A549 (cell line): ENCODE results near the gene SIGLEC8. TPM values are rescaled to one million over a fixed set of nuclear protein-coding genes. Genes with fewer than 3 reads are reported as not detected.
"Not testable (repeated sequence)": the region's sequence is repeated elsewhere in the genome, so short reads cannot be mapped to it uniquely, and the experiment has no call there.

Experiments used
- ATAC-seq, 2 experiments: fragments of 200-7000 bp in 1 of 2; fragments of >200 bp in 1 of 2; cut with Nextera tagmentation in 1 of 2; cut with Tn5 transposase in 1 of 2; 3 replicates each; pipeline versions ENCODE4 v1.8.0 to v1.9.1; 2018 to 2020; ENCODE audit warnings: mild to moderate bottlenecking in 1 of 2, moderate library complexity in 1 of 2
- CTCF ChIA-PET: fragments of 300-600 bp; sonication (Branson Sonifier 250); formaldehyde crosslinking; extraction: SDS; loops from one replicate; lab custom pipeline; 2021; ENCODE audit warnings: antibody characterized with exemption, inconsistent platforms; lab: Yijun Ruan, JAX
- POLR2A ChIA-PET: fragments of 350-600 bp; formaldehyde crosslinking; extraction: SDS; loops from one replicate; lab custom pipeline; 2021; ENCODE audit warnings: antibody characterized with exemption, inconsistent platforms; lab: Yijun Ruan, JAX
- DNase-seq, 2 experiments: peaks; one replicate each; pipeline versions ENCODE4 v3.0.0 to v3.0.0-alpha.2; 2011 to 2016; ENCODE audit warnings: low read depth in 1 of 2, low spot score in 1 of 2
- FAIRE-seq: peaks from 2 replicates; lab custom pipeline; 2011; peaks lifted over from hg19 to GRCh38; lab: Jason Lieb, UNC
- H3K27ac ChIP-seq, 2 experiments: fragments of >200 bp; sonication (Bioruptor Twin); formaldehyde crosslinking; 3 replicates each; pipeline ENCODE4 v1.5.1; 2016 to 2017
- H3K4me1 ChIP-seq: fragments of >200 bp; sonication (Bioruptor Twin); formaldehyde crosslinking; 3 replicates; pipeline ENCODE4 v1.6.1; 2016
- H3K4me2 ChIP-seq: fragments of >200 bp; sonication (Bioruptor Twin); formaldehyde crosslinking; 3 replicates; pipeline ENCODE4 v1.6.1; 2016
- H3K4me3 ChIP-seq: fragments of >200 bp; sonication (Bioruptor Twin); formaldehyde crosslinking; 3 replicates; pipeline ENCODE4 v1.5.1; 2016
- H3K9me3 ChIP-seq: fragments of >200 bp; sonication (Bioruptor Twin); formaldehyde crosslinking; 3 replicates; pipeline ENCODE4 v1.6.1; 2016
- E2F6 ChIP-seq: IDR thresholded peaks from 2 replicates; pipeline ENCODE4 v1.6.1; 2012; ENCODE audit warnings: low read depth, borderline replicate concordance
- FOXS1 ChIP-seq: fragments of 250-450 bp; sonication (Bioruptor Pico); IDR thresholded peaks from 2 replicates; pipeline ENCODE4 v1.5.0; 2020; ENCODE audit warnings: mild to moderate bottlenecking, moderate library complexity
- HDAC2 ChIP-seq: fragments of 200-600 bp; sonication (generic); IDR thresholded peaks from 2 replicates; pipeline ENCODE4 v1.6.1; 2016
- HOXB5 ChIP-seq: fragments of 250-450 bp; sonication (Bioruptor Pico); IDR thresholded peaks from 2 replicates; pipeline ENCODE4 v1.5.0; 2020; ENCODE audit warnings: mild to moderate bottlenecking, moderate library complexity
- MAFK ChIP-seq: fragments of 450-650 bp; IDR thresholded peaks from 2 replicates; pipeline ENCODE4 v1.6.1; 2014; ENCODE audit not compliant: partially characterized antibody
- MAZ ChIP-seq: fragments of 150-350 bp; IDR thresholded peaks from 2 replicates; pipeline ENCODE4 v1.6.1; 2014; ENCODE audit warnings: antibody characterized with exemption, low read depth, low read length, borderline replicate concordance
- NFE2L2 ChIP-seq: fragments of 150-350 bp; conservative IDR thresholded peaks from 2 replicates; pipeline ENCODE4 v1.6.1; 2014; ENCODE audit warnings: low read length
- POLR2A ChIP-seq: IDR thresholded peaks from 2 replicates; pipeline ENCODE4 v1.6.1; 2012; ENCODE audit warnings: mild to moderate bottlenecking, low read length
- RCOR1 ChIP-seq: fragments of 150-350 bp; IDR thresholded peaks from 2 replicates; pipeline ENCODE4 v1.6.1; 2014; ENCODE audit warnings: antibody characterized with exemption, low read length, low read depth
- RFX5 ChIP-seq: fragments of 450-650 bp; IDR thresholded peaks from 2 replicates; pipeline ENCODE4 v1.7.1; 2014; ENCODE audit warnings: antibody characterized with exemption, mild to moderate bottlenecking, moderate library complexity
- RNF2 ChIP-seq: fragments of 200-600 bp; sonication (generic); IDR thresholded peaks from 2 replicates; pipeline ENCODE4 v1.6.1; 2016; ENCODE audit warnings: low read depth, mild to moderate bottlenecking, antibody characterized with exemption, moderate library complexity, borderline replicate concordance
- TFCP2L1 ChIP-seq: fragments of 250-450 bp; sonication (Bioruptor Pico); IDR thresholded peaks from 2 replicates; pipeline ENCODE4 v1.5.0; 2021; ENCODE audit warnings: mild to moderate bottlenecking
- TP53 ChIP-seq: fragments of 250-450 bp; sonication (Bioruptor Pico); IDR thresholded peaks from 2 replicates; pipeline ENCODE4 v1.5.0; 2021; ENCODE audit warnings: mild to moderate bottlenecking, moderate library complexity
- USF2 ChIP-seq: fragments of 450-650 bp; IDR thresholded peaks from 2 replicates; pipeline ENCODE4 v1.6.1; 2014; ENCODE audit warnings: antibody characterized with exemption
- ZC3H11A ChIP-seq: fragments of 450-650 bp; IDR thresholded peaks from 2 replicates; pipeline ENCODE4 v1.6.1; 2014; ENCODE audit warnings: antibody characterized with exemption, mild to moderate bottlenecking
- ZNF302 ChIP-seq: fragments of 250-450 bp; sonication (Bioruptor Pico); IDR thresholded peaks from 2 replicates; pipeline ENCODE4 v1.9.0; 2021; ENCODE audit warnings: inconsistent platforms, mild to moderate bottlenecking, moderate library complexity
- ZSCAN20 ChIP-seq: fragments of 250-450 bp; sonication (Bioruptor Pico); IDR thresholded peaks from 2 replicates; pipeline ENCODE4 v1.8.0; 2022; ENCODE audit warnings: mild to moderate bottlenecking, moderate library complexity
- WGBS: methylation state at CpG from one replicate; pipeline ENCODE4 v1.1.6; 2017; ENCODE audit errors: missing lambda C conversion rate; 5-methylcytosine and 5-hydroxymethylcytosine counted together
- polyA plus RNA-seq, 4 experiments: library from polyadenylated mRNA; depleted of rRNA in 3 of 4; stranded (reverse); fragments of >200 nt; fragmentation: RNase III in 1 of 4; extraction: RNeasy Plus Mini Kit Qiagen cat#74134 plus additional on column Dnase treatment in 1 of 4; gene quantifications; 2 replicates in 3 of 4; 3 replicates in 1 of 4; pipeline ENCODE4 v1.2.3, GENCODE V29; 2011 to 2017
- TF ChIP-seq, protein P1 (sequence below): fragments of >200 bp; sonication (Bioruptor Twin); formaldehyde crosslinking; IDR thresholded peaks from 2 replicates; pipeline ENCODE4 v1.6.1; 2016
- TF ChIP-seq, protein P2 (sequence below): IDR thresholded peaks from 2 replicates; pipeline ENCODE4 v1.6.1; 2012

SIGLEC8 gene
- polyA plus RNA-seq, 2 of the 4 experiments (the other 2 are of a cell fraction), result not detected

DNA sequence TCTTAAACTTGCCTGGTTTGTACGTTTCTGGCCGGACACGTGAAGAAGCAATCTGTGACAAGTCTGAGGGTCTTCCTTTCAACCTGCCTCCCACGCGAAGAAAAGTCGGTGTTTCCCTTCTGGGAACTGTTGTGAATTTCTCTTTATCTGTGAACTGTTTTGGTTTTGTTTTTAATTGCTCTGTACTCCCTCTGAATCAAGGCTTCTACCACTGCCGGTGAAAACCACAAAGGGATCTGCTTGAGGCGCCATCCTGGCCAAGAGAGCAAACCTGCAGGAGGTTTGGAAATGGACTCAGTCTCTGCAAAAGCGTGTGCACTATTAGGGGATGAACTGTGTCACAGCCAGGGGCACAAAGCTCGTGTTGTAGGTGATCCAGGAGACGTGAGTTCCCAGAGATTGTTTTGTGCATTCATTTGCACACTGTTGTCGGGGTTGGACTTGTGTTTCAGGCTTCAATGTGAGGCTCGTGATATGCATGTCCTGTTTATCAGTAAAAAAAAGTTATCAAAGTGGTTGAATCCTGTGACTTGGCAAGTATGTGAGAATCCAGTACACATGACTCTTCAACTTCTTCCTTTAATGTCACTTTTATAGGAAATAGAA is 9.7 kb downstream of the SIGLEC8 start:
- H3K9me3 ChIP-seq, result peaks cover 13% of the 10 kb centered on the region; the same call in 2 of the 3 replicates
- FAIRE-seq (no peak), ATAC-seq (no peak), DNase-seq (no peak)
- ChIA-PET CTCF (interaction anchor here (1.1 to 1.8 kb wide), 2 partner anchors 24 to 27 kb away, joined by 3 to 7 read pairs; no protein-coding TSS in a partner anchor), POLR2A (no interaction called here)
- no peak overlapping the region for H3K4me2 ChIP-seq
- no peak overlapping the region for H3K27ac ChIP-seq
- H3K4me1 ChIP-seq, result no peaks in the 10 kb centered on the region
- H3K4me3 ChIP-seq, result no peak overlapping the region
- 20% methylated on average over 13 of the region's 13 CpGs for WGBS
- TF ChIP-seq MAZ (no peak), E2F6 (no peak), RNF2 (no peak), ZSCAN20 (CRISPR knock-in tag) (no peak), RCOR1 (no peak), HOXB5 (CRISPR knock-in tag) (no peak), HDAC2 (no peak)
- TF ChIP-seq, protein P1, sequence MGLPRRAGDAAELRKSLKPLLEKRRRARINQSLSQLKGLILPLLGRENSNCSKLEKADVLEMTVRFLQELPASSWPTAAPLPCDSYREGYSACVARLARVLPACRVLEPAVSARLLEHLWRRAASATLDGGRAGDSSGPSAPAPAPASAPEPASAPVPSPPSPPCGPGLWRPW, result no peak

- no peak overlapping the region for H3K4me2 ChIP-seq
- ChIA-PET CTCF (interaction anchor here (0.9 to 1.8 kb wide), 2 partner anchors 25 to 26 kb away, joined by 4 to 7 read pairs; no protein-coding TSS in a partner anchor), POLR2A (no interaction called here)
- no peak overlapping the region for H3K27ac ChIP-seq
- ATAC-seq (no peak), DNase-seq (no peak), FAIRE-seq (no peak)
- no peak for TF ChIP-seq ZNF302 (CRISPR knock-in tag)
- TF ChIP-seq FOXS1 (CRISPR knock-in tag), result no peak
- TF ChIP-seq, protein P2, sequence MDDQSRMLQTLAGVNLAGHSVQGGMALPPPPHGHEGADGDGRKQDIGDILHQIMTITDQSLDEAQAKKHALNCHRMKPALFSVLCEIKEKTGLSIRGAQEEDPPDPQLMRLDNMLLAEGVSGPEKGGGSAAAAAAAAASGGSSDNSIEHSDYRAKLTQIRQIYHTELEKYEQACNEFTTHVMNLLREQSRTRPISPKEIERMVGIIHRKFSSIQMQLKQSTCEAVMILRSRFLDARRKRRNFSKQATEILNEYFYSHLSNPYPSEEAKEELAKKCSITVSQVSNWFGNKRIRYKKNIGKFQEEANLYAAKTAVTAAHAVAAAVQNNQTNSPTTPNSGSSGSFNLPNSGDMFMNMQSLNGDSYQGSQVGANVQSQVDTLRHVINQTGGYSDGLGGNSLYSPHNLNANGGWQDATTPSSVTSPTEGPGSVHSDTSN, result no peak
- no peak for TF ChIP-seq RFX5
- no peak for TF ChIP-seq RCOR1
- TF ChIP-seq NFE2L2, result no peak
- no peak for TF ChIP-seq TFCP2L1 (CRISPR knock-in tag)
- TF ChIP-seq USF2, result no peak
- no peak for TF ChIP-seq TP53 (CRISPR knock-in tag)
- TF ChIP-seq POLR2A, result no peak
- no peak for TF ChIP-seq ZC3H11A
- 28% methylated on average over 7 of the region's 7 CpGs for WGBS
- peaks cover 13% of the 10 kb centered on the region; the same call in 2 of the 3 replicates for H3K9me3 ChIP-seq
- no peaks in the 10 kb centered on the region for H3K4me1 ChIP-seq
- no peak overlapping the region for H3K4me3 ChIP-seq
These were observed 10.2 kb downstream of the SIGLEC8 start for GRCh38 chr19:51448011-51448410.

DNA sequence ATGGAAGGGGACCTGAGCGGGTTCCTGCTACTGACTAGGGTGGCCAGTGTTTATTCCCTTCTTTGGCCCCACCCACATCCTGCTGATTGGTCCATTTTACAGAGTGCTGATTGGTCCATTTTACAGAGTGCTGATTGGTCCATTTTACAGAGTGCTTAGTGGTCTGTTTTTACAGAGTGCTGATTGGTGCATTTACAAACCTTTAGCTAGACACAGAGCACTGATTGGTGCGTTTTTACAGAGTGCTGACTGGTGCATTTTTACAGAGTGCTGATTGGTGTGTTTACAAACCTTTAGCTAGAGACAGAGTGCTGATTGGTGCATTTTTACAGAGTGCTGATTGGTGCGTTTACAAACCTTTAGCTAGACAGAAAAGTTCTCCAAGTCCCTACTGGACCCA is 10.7 kb downstream of the SIGLEC8 start:
- CTCF ChIA-PET, result interaction anchor here (0.6 to 2.1 kb wide), 5 partner anchors 9 to 28 kb away, joined by 3 to 6 read pairs (median 4); no protein-coding TSS in a partner anchor
- 14% methylated on average over 3 of the region's 3 CpGs for WGBS
- H3K4me3 ChIP-seq, FAIRE-seq, H3K4me1 ChIP-seq, ATAC-seq, H3K4me2 ChIP-seq, DNase-seq, POLR2A ChIA-PET, H3K27ac ChIP-seq: not testable (repeated sequence)
- H3K9me3 ChIP-seq, result peaks cover 13% of the 10 kb centered on the region; the same call in 2 of the 3 replicates
- peak; percentile 94 for TF ChIP-seq MAFK
